ENCODE measurements around the gene RXRA.

DNA sequence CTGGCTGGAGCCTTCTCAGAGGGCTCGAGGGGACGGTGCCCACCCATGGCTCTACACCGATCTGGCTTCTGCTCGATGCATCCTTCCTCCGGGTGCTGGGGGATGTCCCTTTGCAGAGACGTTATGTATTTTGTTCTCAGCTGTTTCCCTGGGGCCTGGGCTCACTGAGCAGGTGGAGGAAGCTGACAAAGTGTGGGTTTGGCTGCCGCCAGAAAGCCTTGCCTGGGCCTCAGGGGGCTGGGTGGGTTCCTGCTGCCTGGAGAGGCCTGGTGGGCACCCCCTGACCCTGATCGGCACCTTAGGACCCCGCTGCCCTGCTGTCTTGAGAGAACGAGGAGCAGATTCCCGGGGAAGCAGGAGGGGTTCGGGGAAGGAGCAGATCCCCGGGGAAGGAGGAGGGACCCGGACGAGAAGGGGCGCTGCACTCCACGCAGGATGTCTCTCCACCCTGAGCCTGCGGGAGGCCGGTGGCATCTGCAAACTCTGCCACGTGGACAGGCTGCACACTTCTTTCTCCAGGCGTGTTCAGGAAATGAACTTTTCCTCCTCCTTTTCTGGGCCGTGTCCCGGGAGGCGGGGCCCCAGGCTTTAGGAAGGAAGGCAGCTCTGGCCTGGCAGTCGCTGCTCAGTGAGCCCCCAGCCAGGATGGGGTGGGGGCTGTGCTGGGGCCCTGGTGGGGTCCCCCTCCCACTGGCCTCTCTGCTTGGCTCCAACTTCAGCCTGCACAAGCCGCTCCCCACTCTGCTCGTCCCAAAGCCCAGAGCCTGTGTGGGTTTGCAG, 148.9 kb downstream of the RXRA start:
- TF ChIP-seq CTCF (IDR thresholded peaks at IDR 0.05), result no peak
- TF ChIP-seq POLR2A (IDR thresholded peaks at IDR 0.05), result no peak
